H1 (cell line): ENCODE measurements around the gene CDKN2B-AS1. TPM values are rescaled to one million over a fixed set of nuclear protein-coding genes. Genes with fewer than 3 reads are reported as not detected.

Experiments used
- CTCF ChIA-PET: fragments of 300-600 bp; sonication (Branson Sonifier 250); formaldehyde crosslinking; loops from one replicate; lab custom pipeline; 2021; ENCODE audit not compliant: partially characterized antibody; lab: Charles Lee
- POLR2A ChIA-PET: fragments of 300-600 bp; sonication (Branson Sonifier 250); formaldehyde crosslinking; loops from one replicate; lab custom pipeline; 2021; ENCODE audit warnings: inconsistent platforms; ENCODE audit not compliant: partially characterized antibody; lab: Charles Lee
- DNase-seq, 2 experiments: peaks; one replicate each; pipeline versions ENCODE4 v3.0.0 to v3.0.0-alpha.2; 2010 to 2022; ENCODE audit warnings: low spot score in 2 of 2, low read depth in 1 of 2, mixed read lengths in 1 of 2
- FAIRE-seq: peaks from 2 replicates; lab custom pipeline; 2011; peaks lifted over from hg19 to GRCh38; lab: Jason Lieb, UNC
- H2AFZ ChIP-seq: 2 replicates; pipeline ENCODE4 v1.8.1; 2012; ENCODE audit warnings: low read length, inconsistent platforms
- H2AK5ac ChIP-seq: 2 replicates; pipeline ENCODE4 v1.6.1; 2013; ENCODE audit warnings: low read depth, low read length
- H2BK120ac ChIP-seq: replicated peaks from 2 replicates; pipeline ENCODE3; 2013; ENCODE audit warnings: low read depth, low read length, inconsistent platforms
- H2BK12ac ChIP-seq: 2 replicates; pipeline ENCODE4 v1.6.1; 2013; ENCODE audit warnings: low read depth, low read length
- H2BK15ac ChIP-seq: 2 replicates; pipeline ENCODE4 v1.6.1; 2013; ENCODE audit warnings: low read length
- H2BK20ac ChIP-seq: 2 replicates; pipeline ENCODE4 v1.6.1; 2013; ENCODE audit warnings: low read length
- H2BK5ac ChIP-seq: 2 replicates; pipeline ENCODE4 v1.6.1; 2013; ENCODE audit warnings: low read depth, low read length
- H3K14ac ChIP-seq: 2 replicates; pipeline ENCODE4 v1.6.1; 2013; ENCODE audit warnings: inconsistent platforms; ENCODE audit not compliant: insufficient read length
- H3K18ac ChIP-seq: 2 replicates; pipeline ENCODE4 v1.6.1; 2013; ENCODE audit warnings: low read length; ENCODE audit errors: extremely low read depth
- H3K23ac ChIP-seq: 2 replicates; pipeline ENCODE4 v1.6.1; 2013; ENCODE audit warnings: inconsistent platforms; ENCODE audit not compliant: insufficient read length
- H3K23me2 ChIP-seq: 2 replicates; pipeline ENCODE4 v1.6.1; 2013; ENCODE audit warnings: low read depth, low read length
- H3K27ac ChIP-seq: 2 replicates; pipeline ENCODE4 v1.6.1; 2011; ENCODE audit warnings: low read depth, low read length, inconsistent platforms
- H3K27me3 ChIP-seq, 4 experiments: replicated peaks in 1 of 4; 1 replicate in 1 of 4; 2 replicates in 3 of 4; pipeline versions ENCODE4 v1.6.1 to v1.8.1; 2011 to 2013; ENCODE audit warnings: low read length in 3 of 4, mild to moderate bottlenecking in 3 of 4, inconsistent platforms in 2 of 4, mixed read lengths in 2 of 4, moderate library complexity in 1 of 4; ENCODE audit not compliant: control insufficient read depth in 3 of 4, insufficient read depth in 3 of 4; ENCODE audit errors: extremely low read depth in 1 of 4
- H3K36me3 ChIP-seq, 4 experiments: 2 replicates each; pipeline versions ENCODE4 v1.6.1 to v1.8.1; 2011 to 2013; ENCODE audit warnings: mild to moderate bottlenecking in 4 of 4, low read length in 3 of 4, moderate library complexity in 2 of 4, control low read depth in 1 of 4, inconsistent platforms in 1 of 4; ENCODE audit not compliant: insufficient read depth in 4 of 4, control insufficient read depth in 2 of 4
- H3K4ac ChIP-seq: replicated peaks from 2 replicates; pipeline ENCODE3; 2013; ENCODE audit warnings: low read length, low read depth, mixed read lengths, inconsistent platforms; ENCODE audit not compliant: insufficient read length
- H3K4me1 ChIP-seq, 4 experiments: replicated peaks in 1 of 4; 1 replicate in 1 of 4; 2 replicates in 3 of 4; pipeline versions ENCODE4 v1.6.1 to v1.8.1; 2011 to 2013; ENCODE audit warnings: low read length in 3 of 4, inconsistent platforms in 2 of 4, mixed read lengths in 1 of 4; ENCODE audit not compliant: insufficient read depth in 4 of 4, control insufficient read depth in 3 of 4
- H3K4me2 ChIP-seq, 2 experiments: 2 replicates each; pipeline versions ENCODE4 v1.6.1 to v1.8.1; 2011 to 2013; ENCODE audit warnings: low read depth in 2 of 2, low read length in 2 of 2, control low read depth in 1 of 2, inconsistent platforms in 1 of 2, mild to moderate bottlenecking in 1 of 2; ENCODE audit not compliant: insufficient read depth in 1 of 2
- H3K4me3 ChIP-seq, 4 experiments: fragments of 200-600, 300-600 bp in 1 of 4; sonication (generic), shearing (Covaris generic), sonication (Bioruptor Twin) in 1 of 4; 2 replicates each; pipeline versions ENCODE4 v1.5.1 to v1.8.1; 2011 to 2016; ENCODE audit warnings: low read length in 4 of 4, low read depth in 3 of 4, control low read depth in 2 of 4, inconsistent platforms in 2 of 4, mild to moderate bottlenecking in 2 of 4, mixed read lengths in 1 of 4, moderate library complexity in 1 of 4; ENCODE audit not compliant: insufficient read depth in 2 of 4; ENCODE audit errors: extremely low read depth in 1 of 4
- H3K56ac ChIP-seq: replicated peaks from 2 replicates; pipeline ENCODE3; 2013; ENCODE audit warnings: low read depth, mild to moderate bottlenecking, mixed read lengths, low read length, inconsistent platforms; ENCODE audit not compliant: insufficient read length
- H3K79me1 ChIP-seq: 2 replicates; pipeline ENCODE4 v1.6.1; 2013; ENCODE audit warnings: low read depth, low read length, control low read depth
- H3K79me2 ChIP-seq, 2 experiments: 2 replicates each; pipeline versions ENCODE4 v1.6.1 to v1.8.1; 2012 to 2013; ENCODE audit warnings: low read length in 2 of 2, mild to moderate bottlenecking in 2 of 2, inconsistent platforms in 1 of 2; ENCODE audit not compliant: insufficient read depth in 2 of 2, control insufficient read depth in 1 of 2
- H3K9ac ChIP-seq, 4 experiments: replicated peaks in 1 of 4; 1 replicate in 1 of 4; 2 replicates in 3 of 4; pipeline versions ENCODE4 v1.6.1 to v1.8.1; 2011 to 2013; ENCODE audit warnings: low read depth in 3 of 4, low read length in 3 of 4, control low read depth in 2 of 4, mild to moderate bottlenecking in 2 of 4, moderate library complexity in 2 of 4, inconsistent platforms in 1 of 4; ENCODE audit errors: extremely low read depth in 1 of 4
- H3K9me3 ChIP-seq, 2 experiments: 2 replicates each; pipeline versions ENCODE4 v1.6.1 to v1.8.1; 2012 to 2013; ENCODE audit warnings: mild to moderate bottlenecking in 2 of 2, moderate library complexity in 2 of 2, control low read depth in 1 of 2, inconsistent platforms in 1 of 2, low read depth in 1 of 2, low read length in 1 of 2, mixed read lengths in 1 of 2; ENCODE audit not compliant: insufficient read depth in 2 of 2
- H4K20me1 ChIP-seq, 2 experiments: replicated peaks in 1 of 2; 2 replicates each; pipeline versions ENCODE3 to v1.8.1; 2011 to 2013; ENCODE audit warnings: inconsistent platforms in 2 of 2, low read length in 2 of 2, mild to moderate bottlenecking in 1 of 2; ENCODE audit not compliant: insufficient read depth in 2 of 2, control insufficient read depth in 1 of 2
- H4K5ac ChIP-seq: 2 replicates; pipeline ENCODE4 v1.6.1; 2013; ENCODE audit warnings: low read length, low read depth, mixed read lengths, inconsistent platforms; ENCODE audit not compliant: insufficient read length
- H4K8ac ChIP-seq: 2 replicates; pipeline ENCODE4 v1.8.0; 2013; ENCODE audit warnings: mild to moderate bottlenecking, moderate library complexity, low read length, inconsistent platforms; ENCODE audit not compliant: insufficient read depth; ENCODE audit errors: extremely low read depth
- H4K91ac ChIP-seq: replicated peaks from 2 replicates; pipeline ENCODE3; 2013; ENCODE audit warnings: low read length, mixed read lengths, inconsistent platforms; ENCODE audit not compliant: insufficient read length
- BCL11A ChIP-seq, 2 experiments: IDR thresholded peaks; one replicate each; pipeline ENCODE4 v1.6.1; 2011; ENCODE audit warnings: low read depth in 2 of 2, low read length in 2 of 2, mild to moderate bottlenecking in 2 of 2
- BRCA1 ChIP-seq: IDR thresholded peaks from 2 replicates; pipeline ENCODE4 v1.6.1; 2012; ENCODE audit warnings: low read depth, low read length, improper control_type of control experiment
- E2F6 ChIP-seq: IDR thresholded peaks from 2 replicates; pipeline ENCODE4 v1.6.1; 2012; ENCODE audit warnings: inconsistent platforms
- FOSL1 ChIP-seq: IDR thresholded peaks from 2 replicates; pipeline ENCODE4 v1.6.1; 2011; ENCODE audit warnings: mild to moderate bottlenecking, low read depth, low read length, moderate library complexity; ENCODE audit not compliant: insufficient read depth
- GABPA ChIP-seq: IDR thresholded peaks from 2 replicates; pipeline ENCODE4 v1.6.1; 2011; ENCODE audit warnings: mild to moderate bottlenecking, low read length, moderate library complexity, borderline replicate concordance; ENCODE audit not compliant: insufficient read depth
- KDM1A ChIP-seq: fragments of 200-600, 300-600 bp; sonication (generic); IDR thresholded peaks from 2 replicates; pipeline ENCODE4 v1.7.1; 2016; ENCODE audit warnings: mild to moderate bottlenecking, low read length, borderline replicate concordance
- KDM5A ChIP-seq: fragments of 200-600 bp; IDR thresholded peaks from 2 replicates; pipeline ENCODE4 v1.7.1; 2012; ENCODE audit warnings: mild to moderate bottlenecking, low read length, inconsistent platforms, mixed read lengths
- RBBP5 ChIP-seq: IDR thresholded peaks from 2 replicates; pipeline ENCODE4 v1.7.1; 2012; ENCODE audit warnings: low read depth, mild to moderate bottlenecking, inconsistent platforms, low read length, moderate library complexity, borderline replicate concordance
- RNF2 ChIP-seq: fragments of 200-900, 300-1000 bp; sonication (generic); IDR thresholded peaks from 2 replicates; pipeline ENCODE4 v1.7.1; 2016; ENCODE audit warnings: borderline replicate concordance, low read depth, mild to moderate bottlenecking, antibody characterized with exemption, low read length; ENCODE audit not compliant: poor library complexity, severe bottlenecking; ENCODE audit errors: missing control alignments
- SUZ12 ChIP-seq: fragments of 200-600 bp; sonication (generic); IDR thresholded peaks from 2 replicates; pipeline ENCODE4 v1.6.1; 2012; ENCODE audit warnings: mild to moderate bottlenecking, inconsistent platforms, low read length, moderate library complexity, mixed read lengths
- TAF1 ChIP-seq: IDR thresholded peaks from 2 replicates; pipeline ENCODE4 v1.6.1; 2011; ENCODE audit warnings: mild to moderate bottlenecking, low read depth, low read length
- TBP ChIP-seq: IDR thresholded peaks from 2 replicates; pipeline ENCODE4 v1.6.1; 2011; ENCODE audit warnings: low read depth, low read length, improper control_type of control experiment
- TCF12 ChIP-seq: IDR thresholded peaks from 2 replicates; pipeline ENCODE4 v1.6.1; 2011; ENCODE audit warnings: low read depth, mild to moderate bottlenecking, low read length
- YY1 ChIP-seq: IDR thresholded peaks from 2 replicates; pipeline ENCODE4 v1.6.1; 2011; ENCODE audit warnings: low read depth, mild to moderate bottlenecking, low read length
- polyA plus RNA-seq, 7 experiments: library from polyadenylated mRNA; depleted of rRNA in 3 of 7; stranded (reverse) in 5 of 7; unstranded in 2 of 7; fragments of >200 nt in 5 of 7; fragments of 200-250 nt in 2 of 7; gene quantifications; 1 replicate in 5 of 7; 2 replicates in 1 of 7; 4 replicates in 1 of 7; pipeline versions ENCODE4 v1.2.1 to v1.2.3, GENCODE V29; 2011 to 2013; ENCODE audit warnings: missing spikeins in 2 of 7, mixed read lengths in 2 of 7
- total RNA-seq: library from RNA; stranded (reverse); fragmentation: NEBNext Ultra II Directional; extraction: Animal tissue kit (Norgen Biotek cat#: 25700); gene quantifications from 2 replicates; pipeline ENCODE4 v1.2.1, GENCODE V29; 2021
- TF ChIP-seq, protein P1 (sequence below): IDR thresholded peaks from 2 replicates; pipeline ENCODE4 v1.6.1; 2011; ENCODE audit warnings: low read depth, mild to moderate bottlenecking, low read length; ENCODE audit not compliant: insufficient read depth

CDKN2B-AS1 gene
- total and polyA plus RNA-seq, 2 of the 8 experiments (the other 6 are each of a cell fraction or from before 2014, with no cell fraction given) = not detected

GRCh38 chr9:22148528-22148875 is 153.9 kb downstream of the CDKN2B-AS1 start:
- ChIA-PET CTCF (interaction anchor here (0.7 kb wide), 1 partner anchor 28 kb away, joined by 3 read pairs; no protein-coding TSS in a partner anchor), POLR2A (no interaction called here)
- no peak for DNase-seq
- H3K9me3 ChIP-seq = no peaks in the 10 kb centered on the region
- H3K23ac ChIP-seq = no peak overlapping the region
- no peaks in the 10 kb centered on the region for H3K4me1 ChIP-seq
- no peak overlapping the region for H3K14ac ChIP-seq
- H3K18ac ChIP-seq = no peak overlapping the region
- H3K79me2 ChIP-seq = no peaks in the 10 kb centered on the region
- no peak overlapping the region for H2AFZ ChIP-seq
- no peak overlapping the region for H3K9ac ChIP-seq
- H3K79me1 ChIP-seq = no peaks in the 10 kb centered on the region
- no peak overlapping the region for H3K27ac ChIP-seq
- no peak overlapping the region for H3K4me3 ChIP-seq
- H3K56ac ChIP-seq = no peak overlapping the region
- H4K91ac ChIP-seq = no peak overlapping the region
- H4K20me1 ChIP-seq = no peaks in the 10 kb centered on the region
- no peak overlapping the region for H2BK20ac ChIP-seq
- H2BK5ac ChIP-seq = no peak overlapping the region
- H2BK120ac ChIP-seq = no peak overlapping the region
- FAIRE-seq = no peak
- H4K8ac ChIP-seq = no peak overlapping the region
- H3K27me3 ChIP-seq = no peaks in the 10 kb centered on the region
- no peak overlapping the region for H2BK15ac ChIP-seq
- H2AK5ac ChIP-seq = no peak overlapping the region
- no peaks in the 10 kb centered on the region for H3K36me3 ChIP-seq
- no peak overlapping the region for H3K4ac ChIP-seq
- H4K5ac ChIP-seq = no peak overlapping the region
- H3K23me2 ChIP-seq = no peaks in the 10 kb centered on the region
- H3K4me2 ChIP-seq = no peak overlapping the region
- H2BK12ac ChIP-seq = no peak overlapping the region
- TF ChIP-seq TAF1 = no peak
- no peak for TF ChIP-seq GABPA
- no peak for TF ChIP-seq KDM1A
- TF ChIP-seq KDM5A = no peak
- TF ChIP-seq, protein P1, sequence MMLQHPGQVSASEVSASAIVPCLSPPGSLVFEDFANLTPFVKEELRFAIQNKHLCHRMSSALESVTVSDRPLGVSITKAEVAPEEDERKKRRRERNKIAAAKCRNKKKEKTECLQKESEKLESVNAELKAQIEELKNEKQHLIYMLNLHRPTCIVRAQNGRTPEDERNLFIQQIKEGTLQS = no peak
- no peak for TF ChIP-seq E2F6
- no peak for TF ChIP-seq YY1
- TF ChIP-seq RBBP5 = no peak
- no peak for TF ChIP-seq TCF12
- no peak for TF ChIP-seq BRCA1
- TF ChIP-seq TBP = no peak
- no peak for TF ChIP-seq FOSL1
- no peak for TF ChIP-seq RNF2
- TF ChIP-seq SUZ12 = no peak
- no peak for TF ChIP-seq BCL11A (IDR thresholded peaks at IDR 0.05; ENCODE audit: low read depth in 2 of 2, low read length in 2 of 2)
